AG04450 (cell line): ENCODE measurements around the gene GZMH. TPM values are rescaled to one million over a fixed set of nuclear protein-coding genes. Genes with fewer than 3 reads are reported as not detected.

Source experiments
- CTCF ChIA-PET: fragments of 300-600, 350-600 bp; formaldehyde crosslinking; extraction: SDS; loops from one replicate; lab custom pipeline; 2022; ENCODE audit warnings: antibody characterized with exemption, inconsistent platforms; lab: Charles Lee
- POLR2A ChIA-PET: fragments of 350-600 bp; formaldehyde crosslinking; extraction: SDS; loops from one replicate; lab custom pipeline; 2021; ENCODE audit warnings: antibody characterized with exemption, inconsistent platforms; lab: Yijun Ruan, JAX
- DNase-seq: peaks from one replicate; pipeline ENCODE4 v3.0.0-alpha.2; 2011; ENCODE audit warnings: low read depth, low spot score
- H3K27ac ChIP-seq: one replicate; pipeline ENCODE4 v1.5.1; 2012; ENCODE audit warnings: low read depth, low read length, control low read depth
- H3K27me3 ChIP-seq: one replicate; pipeline ENCODE4 v1.6.0; 2012; ENCODE audit warnings: low read length; ENCODE audit not compliant: control insufficient read depth, insufficient read depth
- H3K4me3 ChIP-seq: 2 replicates; pipeline ENCODE4 v1.5.1; 2011; ENCODE audit warnings: mild to moderate bottlenecking, low read depth, low read length, control low read depth
- H3K9me3 ChIP-seq: 2 replicates; pipeline ENCODE4 v1.5.1; 2012; ENCODE audit warnings: low read length; ENCODE audit not compliant: control insufficient read depth, insufficient read depth
- polyA plus RNA-seq: library from polyadenylated mRNA; depleted of rRNA; stranded (reverse); fragments of >200 nt; gene quantifications from 2 replicates; pipeline ENCODE4 v1.2.3, GENCODE V29; 2011
- TF ChIP-seq, protein P1 (sequence below): IDR thresholded peaks from 2 replicates; pipeline ENCODE4 v1.5.1; 2011; ENCODE audit warnings: low read depth, low read length, control low read depth, inconsistent platforms

GZMH gene
- polyA plus RNA-seq, 1 experiment, result not detected

DNA sequence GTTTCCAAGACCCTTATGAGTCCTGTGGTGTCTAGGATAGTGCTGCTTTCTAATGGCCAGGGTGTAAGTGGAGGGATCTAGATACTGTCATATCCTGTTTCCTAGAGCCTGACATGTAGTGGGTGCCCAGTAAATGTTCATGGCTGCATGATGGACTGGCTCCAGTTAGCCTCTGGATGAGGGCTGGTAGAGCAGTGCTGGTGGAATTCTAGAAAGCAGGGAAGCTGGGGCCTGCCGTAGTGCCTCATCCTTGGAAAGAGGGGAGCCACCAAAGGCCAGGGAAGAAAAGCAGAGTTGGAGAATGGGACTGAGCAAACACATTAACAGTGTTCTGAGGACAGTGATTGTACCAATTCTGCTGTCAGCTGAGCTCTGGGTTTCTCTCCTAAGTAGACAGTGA is 23.9 kb upstream of the GZMH start:
- no peak overlapping the region for H3K4me3 ChIP-seq
- H3K27me3 ChIP-seq, result no peaks in the 10 kb centered on the region
- ChIA-PET POLR2A (interaction anchor here (1.2 kb wide), 1 partner anchor 196 kb away, joined by 3 read pairs; no protein-coding TSS in a partner anchor), CTCF (no interaction called here)
- H3K27ac ChIP-seq, result no peak overlapping the region
- TF ChIP-seq, protein P1, sequence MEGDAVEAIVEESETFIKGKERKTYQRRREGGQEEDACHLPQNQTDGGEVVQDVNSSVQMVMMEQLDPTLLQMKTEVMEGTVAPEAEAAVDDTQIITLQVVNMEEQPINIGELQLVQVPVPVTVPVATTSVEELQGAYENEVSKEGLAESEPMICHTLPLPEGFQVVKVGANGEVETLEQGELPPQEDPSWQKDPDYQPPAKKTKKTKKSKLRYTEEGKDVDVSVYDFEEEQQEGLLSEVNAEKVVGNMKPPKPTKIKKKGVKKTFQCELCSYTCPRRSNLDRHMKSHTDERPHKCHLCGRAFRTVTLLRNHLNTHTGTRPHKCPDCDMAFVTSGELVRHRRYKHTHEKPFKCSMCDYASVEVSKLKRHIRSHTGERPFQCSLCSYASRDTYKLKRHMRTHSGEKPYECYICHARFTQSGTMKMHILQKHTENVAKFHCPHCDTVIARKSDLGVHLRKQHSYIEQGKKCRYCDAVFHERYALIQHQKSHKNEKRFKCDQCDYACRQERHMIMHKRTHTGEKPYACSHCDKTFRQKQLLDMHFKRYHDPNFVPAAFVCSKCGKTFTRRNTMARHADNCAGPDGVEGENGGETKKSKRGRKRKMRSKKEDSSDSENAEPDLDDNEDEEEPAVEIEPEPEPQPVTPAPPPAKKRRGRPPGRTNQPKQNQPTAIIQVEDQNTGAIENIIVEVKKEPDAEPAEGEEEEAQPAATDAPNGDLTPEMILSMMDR, result no peak
- peaks cover 15% of the 10 kb centered on the region for H3K9me3 ChIP-seq
- no peak for DNase-seq

DNA sequence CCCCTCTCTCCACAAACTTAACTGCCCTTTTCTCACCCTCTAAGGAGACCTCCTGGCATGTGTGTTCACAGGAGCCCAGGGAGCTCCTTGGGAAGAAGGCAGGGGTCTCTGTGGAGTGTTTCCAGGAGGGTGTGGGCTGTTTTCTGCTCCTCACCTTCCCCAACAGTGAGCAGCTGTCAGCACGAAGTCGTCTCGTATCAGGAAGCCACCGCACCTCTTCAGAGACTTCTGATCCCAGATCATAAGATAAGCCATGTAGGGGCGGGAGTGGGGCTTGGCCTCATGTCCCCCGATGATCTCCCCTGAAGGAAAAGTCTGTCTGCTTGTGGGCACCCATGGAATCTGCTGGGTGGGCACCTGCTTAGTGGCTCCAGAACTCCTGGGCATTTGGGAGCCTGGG is 23.3 kb upstream of the GZMH start:
- Histone ChIP-seq H3K27me3 (no peaks in the 10 kb centered on the region), H3K4me3 (no peak overlapping the region), H3K9me3 (peaks cover 15% of the 10 kb centered on the region), H3K27ac (no peak overlapping the region)
- ChIA-PET POLR2A (no interaction called here), CTCF (no interaction called here)
- DNase-seq, result no peak
- TF ChIP-seq, protein P1, result no peak

DNA sequence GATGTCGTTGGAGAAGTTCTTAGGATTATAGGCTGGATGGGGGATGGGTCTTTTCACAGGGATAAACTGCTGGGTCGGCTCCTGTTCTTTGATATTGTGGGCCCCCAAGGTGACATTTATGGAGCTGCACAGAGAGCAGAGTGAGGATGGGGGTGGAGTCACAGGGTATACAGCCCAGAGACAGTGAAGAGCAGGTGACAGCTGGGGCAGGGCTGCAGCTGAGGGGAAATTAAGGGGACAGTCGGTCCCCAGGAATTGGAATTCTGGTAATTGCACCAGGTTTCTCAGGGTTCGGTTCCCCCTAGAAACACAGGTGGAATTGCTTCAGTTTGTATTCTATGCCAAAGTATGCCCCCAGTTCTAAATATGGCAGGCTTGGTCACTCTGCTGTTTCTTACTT is 22.9 kb upstream of the GZMH start:
- no peak overlapping the region for H3K4me3 ChIP-seq
- peaks cover 15% of the 10 kb centered on the region for H3K9me3 ChIP-seq
- POLR2A ChIA-PET, result no interaction called here
- H3K27me3 ChIP-seq, result no peaks in the 10 kb centered on the region
- no peak for DNase-seq
- TF ChIP-seq, protein P1, result no peak
- CTCF ChIA-PET, result no interaction called here
- H3K27ac ChIP-seq, result no peak overlapping the region

DNA sequence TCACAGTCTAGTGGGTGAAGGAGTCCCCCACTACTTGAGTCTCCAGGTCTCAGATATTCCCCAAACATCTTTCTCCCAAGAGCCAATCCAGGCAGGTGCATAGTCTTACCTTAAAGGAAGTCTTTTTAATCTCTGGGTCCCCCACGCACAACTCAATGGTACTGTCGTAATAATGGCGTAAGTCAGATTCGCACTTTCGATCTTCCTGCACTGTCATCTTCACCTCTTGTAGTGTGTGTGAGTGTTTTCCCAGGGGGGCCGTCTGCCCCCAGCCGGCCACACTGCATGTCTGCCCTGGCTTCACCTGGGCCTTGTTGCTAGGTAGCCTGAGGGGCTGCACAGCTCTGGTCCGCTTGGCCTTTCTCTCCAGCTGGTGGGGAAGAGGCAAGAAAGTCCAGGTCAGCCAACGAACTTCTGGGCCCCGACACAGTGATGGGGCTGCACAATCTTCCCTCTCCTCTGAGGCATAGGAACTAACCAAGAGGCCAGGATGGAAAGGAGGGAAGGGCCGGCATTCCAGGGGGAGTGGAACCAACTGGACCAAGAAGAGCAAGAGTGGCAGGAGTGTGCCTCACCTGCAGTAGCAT is 22.4 kb upstream of the GZMH start:
- Histone ChIP-seq H3K9me3 (peaks cover 15% of the 10 kb centered on the region), H3K27me3 (no peaks in the 10 kb centered on the region), H3K27ac (no peak overlapping the region), H3K4me3 (no peak overlapping the region)
- TF ChIP-seq, protein P1, result no peak
- no peak for DNase-seq
- ChIA-PET POLR2A (no interaction called here), CTCF (no interaction called here)

DNA sequence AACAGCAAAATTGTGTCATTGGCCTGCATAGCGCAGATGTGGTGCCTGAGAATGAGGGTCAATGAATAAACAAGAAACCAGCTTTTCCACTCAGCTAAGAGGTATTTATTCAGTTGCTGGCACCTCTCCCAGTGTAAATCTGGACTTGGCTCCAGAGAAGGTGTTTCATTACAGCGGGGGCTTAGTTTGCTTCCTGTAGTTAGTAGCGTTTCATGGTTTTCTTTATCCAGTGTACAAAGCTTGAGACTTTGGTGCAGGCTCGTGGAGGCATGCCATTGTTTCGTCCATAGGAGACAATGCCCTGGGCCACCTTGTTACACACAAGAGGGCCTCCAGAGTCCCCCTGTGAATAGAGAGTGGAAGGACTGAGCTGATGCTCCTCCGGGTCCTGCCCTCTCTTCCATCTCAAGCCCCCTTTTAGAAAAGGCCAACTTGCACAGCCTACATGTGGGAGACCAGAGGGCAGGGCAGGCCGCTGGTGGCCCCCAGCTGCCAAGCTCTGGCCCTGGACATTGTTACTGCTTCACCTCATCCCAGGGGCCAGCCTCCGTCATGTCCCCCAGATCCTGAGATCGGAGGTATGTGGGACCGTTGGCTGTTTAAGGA is 21.5 kb upstream of the GZMH start:
- DNase-seq, result no peak

More for the DNA sequence above, 21.5 kb upstream of the GZMH start:
- Histone ChIP-seq H3K27me3 (no peaks in the 10 kb centered on the region), H3K9me3 (peaks cover 15% of the 10 kb centered on the region), H3K27ac (no peak overlapping the region), H3K4me3 (no peak overlapping the region)
- POLR2A ChIA-PET, result no interaction called here
- TF ChIP-seq, protein P1, result no peak
- CTCF ChIA-PET, result no interaction called here
